GOT3 (cell line): ENCODE data around the gene TAF4.

Source experiments
- DNase-seq: peaks from one replicate; lab custom pipeline; 2025; ENCODE audit warnings: mixed read lengths; lab: John Stamatoyannopoulos, UW

TAF4 gene

GRCh38 chr20:62042025-62042820, 23.5 kb downstream of the TAF4 start:
- DNase-seq = no peak

GRCh38 chr20:62040933-62041332, 24.7 kb downstream of the TAF4 start:
- no peak for DNase-seq

GRCh38 chr20:62040381-62040922, 25.2 kb downstream of the TAF4 start:
- no peak for DNase-seq

- DNase-seq = no peak
These were observed 25.9 kb downstream of the TAF4 start for GRCh38 chr20:62039738-62040137.

GRCh38 chr20:62032609-62033368, 32.9 kb downstream of the TAF4 start:
- no peak for DNase-seq

GRCh38 chr20:62031462-62032092, 34.1 kb downstream of the TAF4 start:
- DNase-seq = no peak

- no peak for DNase-seq
These were observed 34.7 kb downstream of the TAF4 start for GRCh38 chr20:62030834-62031434.

- DNase-seq = no peak
These were observed 35.3 kb downstream of the TAF4 start for GRCh38 chr20:62030357-62030756.

GRCh38 chr20:62029949-62030348, 35.7 kb downstream of the TAF4 start:
- DNase-seq = no peak

- no peak for DNase-seq
These were observed 36.4 kb downstream of the TAF4 start for GRCh38 chr20:62029296-62029695.

GRCh38 chr20:62028384-62028783, 37.3 kb downstream of the TAF4 start:
- no peak for DNase-seq

- DNase-seq = no peak
These were observed 37.9 kb downstream of the TAF4 start for GRCh38 chr20:62027698-62028321.

- DNase-seq = no peak
These were observed 38.6 kb downstream of the TAF4 start for GRCh38 chr20:62027116-62027515.

GRCh38 chr20:62026564-62026856, 39.2 kb downstream of the TAF4 start:
- DNase-seq = no peak

- DNase-seq = no peak
These were observed 39.7 kb downstream of the TAF4 start for GRCh38 chr20:62025832-62026563.

GRCh38 chr20:62025394-62025793, 40.3 kb downstream of the TAF4 start:
- DNase-seq = no peak

GRCh38 chr20:62023935-62024334, 41.7 kb downstream of the TAF4 start:
- no peak for DNase-seq

- DNase-seq = no peak
These were observed 43.0 kb downstream of the TAF4 start for GRCh38 chr20:62022575-62023139.

- DNase-seq = no peak
These were observed 43.8 kb downstream of the TAF4 start for GRCh38 chr20:62021793-62022385.

GRCh38 chr20:62020935-62021701, 44.6 kb downstream of the TAF4 start:
- DNase-seq = no peak
